Superior temporal gyrus (tissue), 1 donor: ENCODE data around the gene COG5.
"Not testable (repeated sequence)": the region's sequence is repeated elsewhere in the genome, so short reads cannot be mapped to it uniquely, and the experiment has no call there.

Source experiments
- DNase-seq: peaks from one replicate; pipeline ENCODE4 v3.0.0-alpha.2; 2016; ENCODE audit errors: extremely low spot score

Gene COG5

GRCh38 chr7:107228291-107228690 is 335.4 kb downstream of the COG5 start:
- DNase-seq = peak; percentile 6

- peak; percentile 7 for DNase-seq
Observed at GRCh38 chr7:107224374-107225223, 339.1 kb downstream of the COG5 start.

- DNase-seq = not testable (repeated sequence)
Observed at GRCh38 chr7:107220806-107221205, 342.9 kb downstream of the COG5 start.

- no peak for DNase-seq
Observed at GRCh38 chr7:107220356-107220755, 343.4 kb downstream of the COG5 start.

GRCh38 chr7:107219563-107220244 is 344.0 kb downstream of the COG5 start:
- no peak for DNase-seq

GRCh38 chr7:107213945-107214344 is 349.8 kb downstream of the COG5 start:
- no peak for DNase-seq

GRCh38 chr7:107213193-107213788 is 350.4 kb downstream of the COG5 start:
- DNase-seq = no peak

- DNase-seq = no peak
Observed at GRCh38 chr7:107212725-107213124, 351.0 kb downstream of the COG5 start.

GRCh38 chr7:107210400-107210799 is 353.3 kb downstream of the COG5 start:
- DNase-seq = no peak

- DNase-seq = no peak
Observed at GRCh38 chr7:107209565-107209964, 354.2 kb downstream of the COG5 start.

- DNase-seq = no peak
Observed at GRCh38 chr7:107208563-107208962, 355.2 kb downstream of the COG5 start.

GRCh38 chr7:107208024-107208521 is 355.6 kb downstream of the COG5 start:
- DNase-seq = peak; percentile 63

GRCh38 chr7:107207459-107207858 is 356.3 kb downstream of the COG5 start:
- no peak for DNase-seq

- DNase-seq = no peak
Observed at GRCh38 chr7:107206706-107207105, 357.0 kb downstream of the COG5 start.

- no peak for DNase-seq
Observed at GRCh38 chr7:107206136-107206535, 357.6 kb downstream of the COG5 start.

- DNase-seq = no peak
Observed at GRCh38 chr7:107203607-107204006, 360.1 kb downstream of the COG5 start.

- peak; percentile 66 for DNase-seq
Observed at GRCh38 chr7:107201795-107202450, 361.8 kb downstream of the COG5 start.

- no peak for DNase-seq
Observed at GRCh38 chr7:107196834-107197610, 366.7 kb downstream of the COG5 start.

GRCh38 chr7:107194052-107194451 is 369.7 kb downstream of the COG5 start:
- DNase-seq = no peak

- no peak for DNase-seq
Observed at GRCh38 chr7:107190090-107190489, 373.6 kb downstream of the COG5 start.

- DNase-seq = no peak
Observed at GRCh38 chr7:107187774-107188173, 375.9 kb downstream of the COG5 start.
